Measurements from ENCODE around the gene TTC38.

The TTC38 gene

DNA sequence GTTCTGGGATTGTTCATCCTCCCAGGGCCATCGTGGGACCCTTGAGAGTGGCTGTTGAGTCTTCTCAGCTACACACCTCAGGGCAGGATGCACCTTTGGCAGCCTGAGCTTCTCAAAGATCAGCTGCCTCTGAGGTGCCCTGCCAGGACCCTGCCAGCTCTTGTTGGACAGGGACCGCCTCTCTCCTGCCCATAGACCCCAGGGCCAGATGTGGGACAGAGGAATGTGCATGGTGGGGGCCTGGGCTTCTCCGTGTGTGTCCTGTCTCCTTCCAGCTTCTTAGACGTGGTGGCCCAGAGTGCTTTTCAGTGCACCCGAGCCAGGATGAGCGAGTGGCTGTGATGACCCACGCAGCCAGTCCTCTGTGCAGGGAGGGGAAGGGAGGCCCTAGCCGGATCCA, 61.8 kb downstream of the TTC38 start:
- no peak for DNase-seq (ENCODE audit: low spot score)

DNA sequence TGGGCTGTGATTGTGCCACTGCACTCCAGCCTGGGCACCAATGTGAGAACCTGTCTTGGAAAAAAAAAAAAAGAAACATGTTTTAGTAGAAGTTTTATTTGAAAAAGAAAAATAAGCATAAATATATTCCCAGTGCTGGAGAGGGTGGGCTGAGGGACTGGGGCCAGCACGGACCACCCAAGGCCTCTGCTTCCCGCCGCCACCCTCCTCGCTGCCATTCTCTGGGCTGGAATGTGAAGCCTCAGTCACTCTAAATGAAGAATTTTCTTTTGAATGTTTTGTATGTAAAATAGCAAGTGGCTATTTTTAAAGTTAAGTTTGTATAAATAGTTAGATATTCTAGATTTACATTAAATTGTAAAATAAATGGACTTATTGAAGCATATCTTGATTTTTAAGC, 62.6 kb downstream of the TTC38 start:
- DNase-seq (ENCODE audit: low spot score) = no peak

- no peak for DNase-seq (ENCODE audit: low spot score)
Observed at GRCh38 chr22:46331496-46331895, 63.7 kb downstream of the TTC38 start.

DNA sequence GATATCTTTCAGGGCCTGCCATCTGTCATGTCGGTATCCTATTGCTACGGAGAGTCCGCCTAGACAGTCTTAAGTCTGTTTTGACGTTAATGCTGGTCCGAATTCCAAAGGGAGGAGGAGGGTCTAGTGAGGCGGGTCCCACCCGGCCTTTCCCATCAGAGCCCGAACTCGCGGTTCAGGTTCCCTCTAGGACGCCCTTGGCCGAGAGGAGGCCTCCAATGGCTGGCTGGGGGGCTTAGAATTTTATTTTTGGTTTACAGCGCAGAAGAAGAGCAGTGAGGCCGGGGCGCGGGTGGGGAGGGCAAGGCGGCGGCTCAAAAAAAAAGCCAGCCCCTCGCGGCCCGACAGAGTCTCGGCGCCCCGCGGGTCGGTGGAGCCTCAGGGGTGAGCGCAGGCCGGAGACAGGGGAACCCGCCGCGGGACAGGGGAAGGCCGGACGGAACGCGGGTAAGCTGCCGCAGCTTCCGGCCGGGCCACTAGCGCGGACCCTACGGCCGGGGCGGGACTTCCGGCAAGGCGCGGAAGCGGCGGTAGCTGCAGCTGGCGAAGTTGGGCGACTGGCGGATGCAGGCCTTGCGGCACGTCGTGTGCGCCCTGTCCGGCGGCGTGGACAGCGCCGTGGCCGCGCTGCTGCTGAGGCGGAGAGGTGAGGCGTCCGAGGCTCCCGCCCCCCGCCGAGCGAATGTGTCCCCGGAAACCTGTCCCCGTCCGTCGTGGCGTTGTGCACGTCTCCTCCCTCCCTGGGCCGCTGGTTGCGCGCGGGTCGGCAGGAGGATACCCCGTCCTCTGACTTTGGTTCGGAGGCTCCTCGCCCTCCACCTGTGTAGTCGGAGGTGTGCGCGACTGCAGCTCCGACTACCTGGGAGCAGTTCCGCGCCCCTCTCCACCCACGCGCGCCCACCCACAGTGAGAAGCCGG, 67.7 kb downstream of the TTC38 start, which contains the start of gene TRMU:
TSS of gene TRMU (plus strand) at position 514 of the 918 bp plus-strand sequence. CDS start at position 565, 51 bp downstream.
- DNase-seq (ENCODE audit: low spot score) = peak; percentile 95

DNA sequence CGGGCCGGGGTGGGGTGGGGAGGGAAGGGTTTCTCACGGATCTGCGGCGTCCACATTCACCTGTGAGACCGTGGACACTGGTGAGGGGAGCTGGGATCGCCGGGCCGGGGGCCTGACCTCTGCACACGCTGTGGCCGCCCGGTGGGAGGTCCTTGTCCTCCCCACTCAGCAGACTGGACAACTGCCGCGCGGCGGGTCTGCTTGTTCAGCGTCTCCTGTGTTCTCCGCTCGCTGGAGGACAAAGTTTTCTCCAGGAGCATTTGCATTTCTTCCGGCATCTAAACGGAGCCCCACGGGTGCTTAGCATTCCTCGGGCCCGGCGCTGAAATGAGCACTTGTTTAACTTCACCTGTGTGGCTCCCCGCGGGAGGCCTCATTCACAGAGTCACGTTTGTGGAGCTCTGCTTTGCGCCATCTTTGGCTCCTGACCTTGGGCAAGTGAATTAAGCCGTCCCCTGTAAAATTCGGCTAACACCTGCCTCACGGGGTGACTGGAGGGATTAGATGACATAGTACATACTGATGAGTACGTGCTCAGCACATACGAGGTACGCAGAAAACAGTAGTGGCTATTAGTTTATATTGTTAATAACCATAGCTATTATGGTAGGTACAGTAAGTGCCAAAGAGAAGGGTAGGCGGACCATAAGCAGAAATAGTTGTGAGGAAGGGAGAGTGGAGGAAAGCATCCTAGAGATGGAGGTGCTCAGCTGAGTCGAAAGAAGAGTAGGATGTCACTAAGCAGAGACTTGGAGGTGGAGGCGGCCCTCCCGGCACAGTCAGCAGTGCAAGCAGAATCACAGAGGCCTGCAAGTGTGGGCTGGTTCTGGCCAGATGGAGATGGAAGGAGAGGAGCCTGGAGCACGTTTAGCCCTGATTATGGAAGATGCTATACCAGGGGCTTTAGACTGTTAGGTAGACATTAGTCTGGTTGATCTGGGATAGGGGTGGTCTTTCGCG, 68.6 kb downstream of the TTC38 start:
- DNase-seq (ENCODE audit: low spot score) = no peak

- DNase-seq (ENCODE audit: low spot score) = no peak
Observed at GRCh38 chr22:46337870-46338269, 70.1 kb downstream of the TTC38 start.

GRCh38 chr22:46338636-46339035, 70.8 kb downstream of the TTC38 start:
- DNase-seq (ENCODE audit: low spot score) = no peak

- no peak for DNase-seq (ENCODE audit: low spot score)
Observed at GRCh38 chr22:46339956-46340355, 72.1 kb downstream of the TTC38 start.

DNA sequence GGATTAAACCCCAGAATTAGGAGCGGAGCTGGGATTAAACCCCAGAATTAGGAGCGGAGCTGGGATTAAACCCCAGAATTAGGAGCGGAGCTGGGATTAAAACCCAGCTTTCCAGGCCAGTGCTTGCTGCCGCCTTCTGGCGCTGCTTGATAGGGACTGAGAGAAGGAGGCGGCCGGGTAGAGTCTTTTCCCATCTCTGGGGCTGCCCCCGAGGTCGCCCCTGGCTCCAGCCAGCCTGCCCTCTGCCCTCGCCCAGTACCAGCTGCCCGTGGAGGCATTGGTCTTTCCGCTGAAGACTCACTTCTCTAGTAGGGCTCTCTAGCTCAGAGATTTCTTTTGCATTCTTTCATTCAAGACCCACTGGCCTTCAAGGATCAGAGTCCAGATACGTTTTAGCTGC, 72.9 kb downstream of the TTC38 start:
- no peak for DNase-seq (ENCODE audit: low spot score)

Measured in HuH-7.5 (cell line).